ENCODE results near the gene SGTA.

GRCh38 chr19:2726904-2727639, 56.0 kb downstream of the SGTA start:
- TF ChIP-seq CTCF (IDR thresholded peaks at IDR 0.05) (no peak), ZFX (IDR thresholded peaks at IDR 0.05; ENCODE audit: borderline replicate concordance) (no peak)
